Adrenal gland (tissue), 5 donors: ENCODE data around the gene ANKFN1.

Source experiments
- CTCF ChIP-seq, 6 experiments: fragments of 450-650 bp in 4 of 6; fragments of 200-600 bp in 2 of 6; sonication (generic) in 1 of 6; IDR thresholded peaks; 1 replicate in 5 of 6; 2 replicates in 1 of 6; pipeline versions ENCODE4 v1.5.1 to v1.8.0; 2016 to 2021; ENCODE audit warnings: antibody characterized with exemption in 6 of 6, mild to moderate bottlenecking in 2 of 6, moderate library complexity in 1 of 6
- POLR2A ChIP-seq, 2 donors: fragments of 450-650 bp; IDR thresholded peaks; one replicate each; pipeline ENCODE4 v1.6.1; 2017; ENCODE audit warnings: antibody characterized with exemption in 2 of 2, mild to moderate bottlenecking in 2 of 2, moderate library complexity in 1 of 2
- donor health status: DM: no; HTN: no; CAD: no.

- TF ChIP-seq CTCF (IDR thresholded peaks at IDR 0.05) (no peak), POLR2A (IDR thresholded peaks at IDR 0.05) (no peak)
Observed at GRCh38 chr17:56558088-56558487, 404.8 kb downstream of the ANKFN1 start.
